GM06990 (cell line): ENCODE results near the gene BATF3.

Experiments
- DNase-seq: peaks from one replicate; pipeline ENCODE4 v3.0.0-alpha.2; 2011; ENCODE audit not compliant: insufficient read length; ENCODE audit errors: extremely low read depth
- H3K27me3 ChIP-seq: replicated peaks from 2 replicates; pipeline ENCODE4 v1.6.0; 2011; ENCODE audit warnings: low read length; ENCODE audit not compliant: control insufficient read depth, insufficient read depth
- H3K36me3 ChIP-seq: 2 replicates; pipeline ENCODE4 v1.5.1; 2011; ENCODE audit warnings: low read length; ENCODE audit not compliant: control insufficient read depth, insufficient read depth
- H3K4me3 ChIP-seq: replicated peaks from 2 replicates; pipeline ENCODE4 v1.5.1; 2011; ENCODE audit warnings: low read depth, mild to moderate bottlenecking, control low read depth, low read length
- CTCF ChIP-seq: IDR thresholded peaks from 2 replicates; pipeline ENCODE4 v1.5.1; 2011; ENCODE audit warnings: low read length, control low read depth, mild to moderate bottlenecking, inconsistent platforms; ENCODE audit not compliant: insufficient read depth, poor library complexity, severe bottlenecking

The BATF3 gene

GRCh38 chr1:212678456-212679410 is 20.9 kb downstream of the BATF3 start:
- H3K27me3 ChIP-seq, result no peaks in the 10 kb centered on the region
- no peaks in the 10 kb centered on the region for H3K36me3 ChIP-seq
- no peak overlapping the region for H3K4me3 ChIP-seq
- DNase-seq, result peak; percentile 85
- no peak for TF ChIP-seq CTCF

DNA sequence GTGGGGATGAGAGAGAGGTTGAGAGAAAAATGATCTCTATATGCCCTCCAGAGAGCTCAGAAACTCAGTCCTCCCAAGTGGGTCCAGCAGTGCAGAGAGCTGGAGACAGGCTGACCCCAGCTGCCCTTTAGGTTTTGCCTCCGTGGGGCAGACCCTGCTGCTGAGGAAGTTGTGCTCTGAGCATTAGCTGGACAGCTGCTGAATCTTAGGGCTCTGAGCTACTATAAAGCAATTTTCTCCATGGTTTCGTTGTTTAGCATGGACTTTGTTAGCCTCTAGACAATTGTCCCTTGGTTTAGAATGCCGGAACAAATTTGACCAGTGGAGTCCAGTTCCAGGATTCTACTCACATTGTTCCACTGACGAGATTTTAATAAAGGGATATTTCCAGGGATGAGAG is 22.1 kb downstream of the BATF3 start:
- DNase-seq, result no peak

GRCh38 chr1:212677136-212677535 is 22.5 kb downstream of the BATF3 start:
- no peak overlapping the region for H3K4me3 ChIP-seq
- DNase-seq, result no peak
- H3K36me3 ChIP-seq, result no peaks in the 10 kb centered on the region
- H3K27me3 ChIP-seq, result no peaks in the 10 kb centered on the region
- peak; percentile 23 for TF ChIP-seq CTCF

More for the DNA sequence above, 22.1 kb downstream of the BATF3 start:
- H3K4me3 ChIP-seq, result no peak overlapping the region
- H3K27me3 ChIP-seq, result no peaks in the 10 kb centered on the region
- no peak for TF ChIP-seq CTCF
- no peaks in the 10 kb centered on the region for H3K36me3 ChIP-seq

- no peak for DNase-seq
- no peak for TF ChIP-seq CTCF
- Histone ChIP-seq H3K27me3 (no peaks in the 10 kb centered on the region), H3K36me3 (no peaks in the 10 kb centered on the region), H3K4me3 (no peak overlapping the region)
Observed at GRCh38 chr1:212675675-212676074, 24.0 kb downstream of the BATF3 start.

DNA sequence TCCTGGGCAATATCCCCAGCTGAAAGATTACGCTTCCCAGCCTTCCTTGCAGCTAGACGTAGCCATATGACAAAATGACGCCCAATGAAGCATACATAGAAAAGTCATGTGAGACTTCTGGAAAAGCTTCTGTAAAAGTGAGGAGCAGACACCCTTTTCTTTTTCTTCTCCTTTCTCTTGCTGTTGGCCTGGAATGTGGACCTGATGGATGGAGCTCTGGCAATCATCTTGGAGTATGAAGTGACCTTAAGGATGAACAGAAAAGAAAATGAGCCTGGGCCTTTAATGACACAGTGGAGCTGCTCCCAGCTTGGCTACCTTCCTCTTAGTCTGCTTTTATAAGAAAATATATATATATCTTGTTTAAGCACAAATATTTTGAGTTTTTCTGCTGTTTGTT is 24.8 kb downstream of the BATF3 start:
- no peak for TF ChIP-seq CTCF

More for the DNA sequence above, 24.8 kb downstream of the BATF3 start:
- no peak for DNase-seq
- Histone ChIP-seq H3K4me3 (no peak overlapping the region), H3K27me3 (no peaks in the 10 kb centered on the region), H3K36me3 (no peaks in the 10 kb centered on the region)
